Smooth muscle cell (in vitro differentiated cells): ENCODE results near the gene ARHGAP40. TPM values are rescaled to one million over a fixed set of nuclear protein-coding genes. Genes with fewer than 3 reads are reported as not detected.

Experiments
- DNase-seq: peaks from one replicate; lab custom pipeline; 2025; ENCODE audit not compliant: unreplicated experiment; lab: John Stamatoyannopoulos, UW
- H2AFZ ChIP-seq: fragments of 200-600 bp; sonication (generic); 2 replicates; pipeline ENCODE4 v1.6.0; 2016; ENCODE audit warnings: antibody characterized with exemption, low read depth, mild to moderate bottlenecking
- H3F3A ChIP-seq: fragments of 200-600 bp; sonication (generic); 2 replicates; pipeline ENCODE4 v1.6.0; 2017; ENCODE audit warnings: antibody characterized with exemption, low read depth
- H3K27ac ChIP-seq: fragments of 200-600 bp; sonication (generic); 2 replicates; pipeline ENCODE4 v1.5.1; 2016; ENCODE audit warnings: low read depth, mild to moderate bottlenecking
- H3K27me3 ChIP-seq: fragments of 200-600 bp; sonication (generic); 2 replicates; pipeline ENCODE4 v1.6.1; 2016; ENCODE audit warnings: low read depth, mild to moderate bottlenecking
- H3K36me3 ChIP-seq: fragments of 200-600 bp; sonication (generic); 2 replicates; pipeline ENCODE4 v1.5.1; 2016; ENCODE audit warnings: low read depth
- H3K4me1 ChIP-seq: fragments of 200-600 bp; sonication (generic); 2 replicates; pipeline ENCODE4 v1.5.1; 2016; ENCODE audit warnings: low read depth
- H3K4me2 ChIP-seq: fragments of 200-600 bp; sonication (generic); 2 replicates; pipeline ENCODE4 v1.6.0; 2016; ENCODE audit warnings: mild to moderate bottlenecking
- H3K4me3 ChIP-seq: fragments of 200-600 bp; sonication (generic); 2 replicates; pipeline ENCODE4 v1.5.1; 2016; ENCODE audit warnings: mild to moderate bottlenecking
- H3K79me2 ChIP-seq: fragments of 200-600 bp; sonication (generic); 2 replicates; pipeline ENCODE4 v1.6.0; 2016; ENCODE audit warnings: low read depth, mild to moderate bottlenecking
- H3K9ac ChIP-seq: fragments of 200-600 bp; sonication (generic); 2 replicates; pipeline ENCODE4 v1.6.0; 2016; ENCODE audit warnings: low read depth
- H3K9me3 ChIP-seq: fragments of 200-600 bp; sonication (generic); replicated peaks from 2 replicates; pipeline ENCODE4 v1.5.1; 2016; ENCODE audit warnings: low read depth
- H4K20me1 ChIP-seq: fragments of 200-600 bp; sonication (generic); 2 replicates; pipeline ENCODE4 v1.6.0; 2016; ENCODE audit warnings: low read depth
- WGBS: methylation state at CpG from one replicate; pipeline ENCODE4 v1.1.7; 2016; ENCODE audit warnings: low lambda C conversion rate; 5-methylcytosine and 5-hydroxymethylcytosine counted together
- polyA plus RNA-seq: library from polyadenylated mRNA; unstranded; fragments of >200 nt; fragmentation: Nextera tagmentation; extraction: Ambion mirVana; gene quantifications from 2 replicates; pipeline ENCODE4 v1.2.1, GENCODE V29; 2016
- total RNA-seq: library from RNA; depleted of rRNA; stranded (reverse); fragments of >200 nt; gene quantifications from 2 replicates; pipeline ENCODE4 v1.2.3, GENCODE V29; 2014
- TF ChIP-seq, protein P1 (sequence below): fragments of 200-600 bp; sonication (generic); IDR thresholded peaks from 2 replicates; pipeline ENCODE4 v1.5.1; 2017; ENCODE audit warnings: borderline replicate concordance, mild to moderate bottlenecking, antibody characterized with exemption; ENCODE audit not compliant: insufficient read depth, poor library complexity, severe bottlenecking

The ARHGAP40 gene
- total and polyA plus RNA-seq, 2 experiments from 2014 or later: 0.22 TPM; not detected in 1

DNA sequence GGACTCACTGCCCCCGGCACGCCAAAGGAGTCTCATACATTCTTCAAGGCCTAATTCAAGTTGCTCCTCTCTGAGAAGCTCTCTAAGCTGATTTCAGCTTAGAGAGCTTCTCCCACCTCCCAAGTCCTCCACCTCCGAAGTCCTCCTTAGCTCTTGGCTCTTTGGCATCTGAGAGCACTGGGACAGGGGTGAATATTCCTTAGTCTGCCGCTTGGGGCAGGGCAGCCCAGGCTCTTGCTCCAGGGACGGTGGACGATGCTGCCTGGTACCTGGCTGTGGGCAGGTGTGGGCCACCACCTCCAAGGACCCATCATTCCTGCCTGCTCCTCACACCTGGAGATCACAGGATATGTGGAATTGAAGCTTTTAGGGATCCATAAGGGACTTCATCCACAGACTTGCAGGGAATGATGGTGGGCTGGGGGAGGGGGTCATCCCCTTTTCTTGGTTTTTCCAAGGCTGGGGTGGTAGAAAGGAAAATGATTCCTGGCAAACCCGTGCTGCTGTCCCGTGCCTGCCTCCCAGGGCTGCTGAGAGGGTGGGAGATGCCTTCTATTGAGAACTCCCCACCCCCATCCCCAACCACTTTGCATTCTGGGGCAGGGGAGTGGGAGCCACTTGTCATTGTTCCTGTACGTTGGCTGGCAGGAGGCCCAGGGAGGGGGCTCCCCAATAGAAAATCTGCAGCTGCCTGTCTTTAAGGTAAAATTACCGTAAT is 57.4 kb downstream of the ARHGAP40 start:
- Histone ChIP-seq H2AFZ (no peak overlapping the region), H3K4me3 (no peak overlapping the region), H3K4me2 (no peak overlapping the region), H3K27ac (no peak overlapping the region), H3F3A (no peaks in the 10 kb centered on the region), H3K27me3 (peaks cover 34% of the 10 kb centered on the region), H3K4me1 (no peaks in the 10 kb centered on the region), H3K79me2 (no peaks in the 10 kb centered on the region), H4K20me1 (no peaks in the 10 kb centered on the region), H3K36me3 (no peaks in the 10 kb centered on the region), H3K9ac (no peak overlapping the region), H3K9me3 (no peaks in the 10 kb centered on the region)
- WGBS: 17% methylated on average over 10 of the region's 10 CpGs
- TF ChIP-seq, protein P1, sequence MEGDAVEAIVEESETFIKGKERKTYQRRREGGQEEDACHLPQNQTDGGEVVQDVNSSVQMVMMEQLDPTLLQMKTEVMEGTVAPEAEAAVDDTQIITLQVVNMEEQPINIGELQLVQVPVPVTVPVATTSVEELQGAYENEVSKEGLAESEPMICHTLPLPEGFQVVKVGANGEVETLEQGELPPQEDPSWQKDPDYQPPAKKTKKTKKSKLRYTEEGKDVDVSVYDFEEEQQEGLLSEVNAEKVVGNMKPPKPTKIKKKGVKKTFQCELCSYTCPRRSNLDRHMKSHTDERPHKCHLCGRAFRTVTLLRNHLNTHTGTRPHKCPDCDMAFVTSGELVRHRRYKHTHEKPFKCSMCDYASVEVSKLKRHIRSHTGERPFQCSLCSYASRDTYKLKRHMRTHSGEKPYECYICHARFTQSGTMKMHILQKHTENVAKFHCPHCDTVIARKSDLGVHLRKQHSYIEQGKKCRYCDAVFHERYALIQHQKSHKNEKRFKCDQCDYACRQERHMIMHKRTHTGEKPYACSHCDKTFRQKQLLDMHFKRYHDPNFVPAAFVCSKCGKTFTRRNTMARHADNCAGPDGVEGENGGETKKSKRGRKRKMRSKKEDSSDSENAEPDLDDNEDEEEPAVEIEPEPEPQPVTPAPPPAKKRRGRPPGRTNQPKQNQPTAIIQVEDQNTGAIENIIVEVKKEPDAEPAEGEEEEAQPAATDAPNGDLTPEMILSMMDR: peak; percentile 54
- DNase-seq: no peak

DNA sequence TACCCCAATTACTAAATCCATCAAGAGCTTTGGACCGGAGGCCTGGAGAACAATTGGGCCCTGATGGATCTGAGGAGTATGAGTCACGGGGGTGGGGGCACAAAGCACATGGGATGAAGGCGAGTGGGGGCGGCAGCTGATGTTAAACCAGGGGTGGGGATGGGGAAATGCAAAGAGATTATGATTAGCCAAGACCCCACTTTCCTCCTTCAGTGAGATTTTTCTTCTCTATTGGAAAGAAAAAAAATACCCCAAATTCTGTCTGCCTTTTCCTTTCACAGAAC is 57.9 kb downstream of the ARHGAP40 start:
- WGBS: 55% methylated on average over 4 of the region's 4 CpGs
- no peaks in the 10 kb centered on the region for H3K79me2 ChIP-seq

DNA sequence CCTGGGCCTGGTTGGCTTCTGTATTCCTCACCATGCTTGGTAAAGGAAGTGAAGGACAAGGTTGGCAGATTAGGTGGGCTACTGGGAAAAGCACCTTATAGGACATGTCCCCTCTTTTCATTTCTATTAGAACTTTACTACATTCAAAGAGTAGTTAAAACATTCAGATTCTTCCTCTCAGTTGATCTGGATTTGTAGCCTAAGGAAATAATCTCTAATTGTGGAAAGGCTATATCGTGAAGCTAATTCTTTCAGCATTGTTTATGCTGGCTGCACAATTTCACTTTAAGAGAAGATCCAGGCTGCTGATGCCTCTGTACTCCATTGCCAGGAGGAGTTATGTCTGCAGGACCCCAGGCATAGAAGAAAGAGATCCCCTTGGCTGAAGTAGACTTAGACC is 58.8 kb downstream of the ARHGAP40 start:
- peaks cover 24% of the 10 kb centered on the region for H3K27me3 ChIP-seq
- WGBS: 70% methylated on average over 1 of the region's 1 CpG
- no peaks in the 10 kb centered on the region for H3F3A ChIP-seq
- TF ChIP-seq, protein P1: no peak
- no peaks in the 10 kb centered on the region for H3K79me2 ChIP-seq
- H3K9me3 ChIP-seq: no peaks in the 10 kb centered on the region
- no peak for DNase-seq
- H4K20me1 ChIP-seq: no peaks in the 10 kb centered on the region
- no peak overlapping the region for H3K4me2 ChIP-seq
- H3K27ac ChIP-seq: no peak overlapping the region
- no peak overlapping the region for H2AFZ ChIP-seq
- H3K9ac ChIP-seq: no peak overlapping the region
- no peaks in the 10 kb centered on the region for H3K4me1 ChIP-seq
- no peak overlapping the region for H3K4me3 ChIP-seq
- H3K36me3 ChIP-seq: no peaks in the 10 kb centered on the region

More for the DNA sequence above, 57.9 kb downstream of the ARHGAP40 start:
- no peak overlapping the region for H3K9ac ChIP-seq
- no peaks in the 10 kb centered on the region for H3F3A ChIP-seq
- no peak overlapping the region for H3K4me2 ChIP-seq
- H3K36me3 ChIP-seq: no peaks in the 10 kb centered on the region
- H3K4me1 ChIP-seq: no peaks in the 10 kb centered on the region
- H3K4me3 ChIP-seq: no peak overlapping the region
- H3K27me3 ChIP-seq: peaks cover 33% of the 10 kb centered on the region
- no peaks in the 10 kb centered on the region for H4K20me1 ChIP-seq
- DNase-seq: no peak
- no peaks in the 10 kb centered on the region for H3K9me3 ChIP-seq
- no peak overlapping the region for H3K27ac ChIP-seq
- TF ChIP-seq, protein P1: no peak
- H2AFZ ChIP-seq: no peak overlapping the region

DNA sequence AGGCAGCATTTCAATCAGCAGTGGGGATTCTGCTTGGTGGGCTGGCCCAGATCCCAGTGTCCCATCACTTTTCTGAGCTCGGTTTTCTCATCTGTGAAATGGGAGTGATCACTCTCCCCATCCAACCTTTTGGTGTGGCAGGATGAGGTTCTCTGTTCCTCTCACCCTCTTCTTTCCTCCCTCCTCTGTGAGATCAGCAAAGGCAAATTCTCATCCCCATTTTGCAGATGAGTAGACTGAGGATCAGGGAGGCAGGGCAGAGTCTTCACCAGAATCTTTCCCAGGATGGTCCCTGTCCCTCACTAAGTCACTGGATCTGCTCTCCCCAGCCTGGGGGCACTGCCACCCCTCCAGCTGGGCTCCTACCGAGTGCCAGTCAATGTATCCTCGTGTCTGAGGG is 62.1 kb downstream of the ARHGAP40 start:
- H3K27me3 ChIP-seq: peaks cover 9% of the 10 kb centered on the region
- no peak overlapping the region for H3K9ac ChIP-seq
- peaks cover 9% of the 10 kb centered on the region for H3K4me1 ChIP-seq
- no peak overlapping the region for H3K4me3 ChIP-seq
- no peaks in the 10 kb centered on the region for H3F3A ChIP-seq
- TF ChIP-seq, protein P1: no peak
- H3K27ac ChIP-seq: no peak overlapping the region
- no peaks in the 10 kb centered on the region for H3K79me2 ChIP-seq
- no peaks in the 10 kb centered on the region for H3K36me3 ChIP-seq
- H4K20me1 ChIP-seq: no peaks in the 10 kb centered on the region
- no peak overlapping the region for H2AFZ ChIP-seq
- no peaks in the 10 kb centered on the region for H3K9me3 ChIP-seq
- H3K4me2 ChIP-seq: no peak overlapping the region
- no peak for DNase-seq
- 83% methylated on average over 3 of the region's 3 CpGs for WGBS
